HEK293 (cell line): Measurements from ENCODE around the gene ARHGEF4.

ENCODE experiments used
- BCL11A ChIP-seq: fragments of 450-650 bp; formaldehyde crosslinking; IDR thresholded peaks from 2 replicates; pipeline ENCODE4 v1.5.1; 2016; ENCODE audit warnings: low read depth, missing biosample characterization, missing genetic modification characterization
- ZBTB17 ChIP-seq: fragments of 450-650 bp; formaldehyde crosslinking; IDR thresholded peaks from 2 replicates; pipeline ENCODE4 v1.5.1; 2016; ENCODE audit warnings: missing biosample characterization, missing genetic modification characterization
- ZNF510 ChIP-seq: fragments of 450-650 bp; formaldehyde crosslinking; IDR thresholded peaks from 2 replicates; pipeline ENCODE4 v1.5.1; 2018; ENCODE audit warnings: mild to moderate bottlenecking, missing genetic modification characterization, missing biosample characterization; ENCODE audit not compliant: insufficient replicate concordance
- ZNF521 ChIP-seq: fragments of 450-650 bp; formaldehyde crosslinking; IDR thresholded peaks from 2 replicates; pipeline ENCODE4 v1.5.1; 2017; ENCODE audit warnings: missing biosample characterization, mild to moderate bottlenecking, missing genetic modification characterization
- TF ChIP-seq, protein P1 (sequence below): fragments of 450-650 bp; formaldehyde crosslinking; IDR thresholded peaks from 2 replicates; pipeline ENCODE4 v1.5.1; 2016; ENCODE audit warnings: missing biosample characterization, missing genetic modification characterization
- TF ChIP-seq, protein P2 (sequence below): fragments of 450-650 bp; formaldehyde crosslinking; IDR thresholded peaks from 2 replicates; pipeline ENCODE4 v1.5.0; 2017; ENCODE audit warnings: missing biosample characterization, missing genetic modification characterization, borderline replicate concordance

DNA sequence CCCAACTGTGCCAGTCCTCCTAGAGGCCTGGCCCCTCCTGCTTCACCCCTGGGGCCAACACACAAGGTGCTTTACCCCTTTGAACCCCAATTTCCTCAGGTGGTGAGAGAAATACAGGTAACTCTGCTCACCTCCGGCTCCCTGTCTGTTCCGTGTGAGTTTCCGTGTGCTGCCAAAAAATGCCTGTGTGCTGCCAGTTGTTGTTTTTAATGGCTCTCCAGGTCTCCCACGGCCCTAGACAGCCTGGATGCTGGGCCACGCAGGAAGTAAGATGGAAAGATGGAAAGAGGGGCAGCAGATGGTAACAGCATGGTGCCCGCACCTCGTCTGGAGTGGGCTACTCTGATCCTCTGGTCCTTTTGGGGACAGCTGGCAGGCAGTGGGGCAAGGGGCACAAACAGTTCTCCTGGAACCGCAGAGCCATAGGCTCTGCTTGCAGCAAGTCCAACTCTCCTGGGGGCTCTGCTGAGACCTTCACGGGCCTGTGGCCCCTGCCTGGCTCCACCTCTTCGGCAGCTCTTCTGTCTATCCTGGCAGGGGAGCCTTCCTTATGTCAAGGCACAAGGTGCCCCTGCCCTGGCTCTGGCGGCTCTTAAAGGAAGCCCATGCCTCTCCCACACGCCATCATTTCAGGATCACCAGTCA, 4.3 kb upstream of the ARHGEF4 start:
- TF ChIP-seq, protein P1, sequence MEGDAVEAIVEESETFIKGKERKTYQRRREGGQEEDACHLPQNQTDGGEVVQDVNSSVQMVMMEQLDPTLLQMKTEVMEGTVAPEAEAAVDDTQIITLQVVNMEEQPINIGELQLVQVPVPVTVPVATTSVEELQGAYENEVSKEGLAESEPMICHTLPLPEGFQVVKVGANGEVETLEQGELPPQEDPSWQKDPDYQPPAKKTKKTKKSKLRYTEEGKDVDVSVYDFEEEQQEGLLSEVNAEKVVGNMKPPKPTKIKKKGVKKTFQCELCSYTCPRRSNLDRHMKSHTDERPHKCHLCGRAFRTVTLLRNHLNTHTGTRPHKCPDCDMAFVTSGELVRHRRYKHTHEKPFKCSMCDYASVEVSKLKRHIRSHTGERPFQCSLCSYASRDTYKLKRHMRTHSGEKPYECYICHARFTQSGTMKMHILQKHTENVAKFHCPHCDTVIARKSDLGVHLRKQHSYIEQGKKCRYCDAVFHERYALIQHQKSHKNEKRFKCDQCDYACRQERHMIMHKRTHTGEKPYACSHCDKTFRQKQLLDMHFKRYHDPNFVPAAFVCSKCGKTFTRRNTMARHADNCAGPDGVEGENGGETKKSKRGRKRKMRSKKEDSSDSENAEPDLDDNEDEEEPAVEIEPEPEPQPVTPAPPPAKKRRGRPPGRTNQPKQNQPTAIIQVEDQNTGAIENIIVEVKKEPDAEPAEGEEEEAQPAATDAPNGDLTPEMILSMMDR, result no peak
- TF ChIP-seq ZNF521 (no peak), ZNF510 (tag by site-specific recombination) (no peak), ZBTB17 (tag by site-specific recombination) (no peak), BCL11A (tag by site-specific recombination) (no peak)
- TF ChIP-seq, protein P2, sequence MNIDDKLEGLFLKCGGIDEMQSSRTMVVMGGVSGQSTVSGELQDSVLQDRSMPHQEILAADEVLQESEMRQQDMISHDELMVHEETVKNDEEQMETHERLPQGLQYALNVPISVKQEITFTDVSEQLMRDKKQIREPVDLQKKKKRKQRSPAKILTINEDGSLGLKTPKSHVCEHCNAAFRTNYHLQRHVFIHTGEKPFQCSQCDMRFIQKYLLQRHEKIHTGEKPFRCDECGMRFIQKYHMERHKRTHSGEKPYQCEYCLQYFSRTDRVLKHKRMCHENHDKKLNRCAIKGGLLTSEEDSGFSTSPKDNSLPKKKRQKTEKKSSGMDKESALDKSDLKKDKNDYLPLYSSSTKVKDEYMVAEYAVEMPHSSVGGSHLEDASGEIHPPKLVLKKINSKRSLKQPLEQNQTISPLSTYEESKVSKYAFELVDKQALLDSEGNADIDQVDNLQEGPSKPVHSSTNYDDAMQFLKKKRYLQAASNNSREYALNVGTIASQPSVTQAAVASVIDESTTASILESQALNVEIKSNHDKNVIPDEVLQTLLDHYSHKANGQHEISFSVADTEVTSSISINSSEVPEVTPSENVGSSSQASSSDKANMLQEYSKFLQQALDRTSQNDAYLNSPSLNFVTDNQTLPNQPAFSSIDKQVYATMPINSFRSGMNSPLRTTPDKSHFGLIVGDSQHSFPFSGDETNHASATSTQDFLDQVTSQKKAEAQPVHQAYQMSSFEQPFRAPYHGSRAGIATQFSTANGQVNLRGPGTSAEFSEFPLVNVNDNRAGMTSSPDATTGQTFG, result no peak
